ENCODE data around the gene CBLB. TPM values are rescaled to one million over a fixed set of nuclear protein-coding genes. Genes with fewer than 3 reads are reported as not detected.
A peak's percentile ranks its signal among the peaks of the same experiment; 100 is the strongest.

The CBLB gene
- total RNA-seq, 1 donor from 2014 or later, result 5.9 TPM

- no peak for TF ChIP-seq CTCF (conservative IDR thresholded peaks at IDR 0.05; ENCODE audit: low read depth, low read length)
- DNase-seq (ENCODE audit: low read depth), result no peak
- H3K4me3 ChIP-seq (ENCODE audit: low read depth, low read length), result no peak overlapping the region
Measured at GRCh38 chr3:105747696-105748095, 121.1 kb downstream of the CBLB start.

GRCh38 chr3:105747060-105747541 lies 121.7 kb downstream of the CBLB start:
- no peak for TF ChIP-seq CTCF (conservative IDR thresholded peaks at IDR 0.05; ENCODE audit: low read depth, low read length)
- DNase-seq (ENCODE audit: low read depth), result peak; percentile 38
- no peak overlapping the region for H3K4me3 ChIP-seq (ENCODE audit: low read depth, low read length)

GRCh38 chr3:105746231-105746996 lies 122.4 kb downstream of the CBLB start:
- DNase-seq (ENCODE audit: low read depth), result peak; percentile 36
- no peak for TF ChIP-seq CTCF (conservative IDR thresholded peaks at IDR 0.05; ENCODE audit: low read depth, low read length)

GRCh38 chr3:105745046-105745445 lies 123.8 kb downstream of the CBLB start:
- H3K4me3 ChIP-seq (ENCODE audit: low read depth, low read length), result no peak overlapping the region
- DNase-seq (ENCODE audit: low read depth), result no peak
- TF ChIP-seq CTCF (conservative IDR thresholded peaks at IDR 0.05; ENCODE audit: low read depth, low read length), result no peak

More at GRCh38 chr3:105746231-105746996, 122.4 kb downstream of the CBLB start:
- H3K4me3 ChIP-seq (ENCODE audit: low read depth, low read length), result no peak overlapping the region

GRCh38 chr3:105744202-105744601 lies 124.6 kb downstream of the CBLB start:
- no peak overlapping the region for H3K4me3 ChIP-seq (ENCODE audit: low read depth, low read length)
- no peak for TF ChIP-seq CTCF (conservative IDR thresholded peaks at IDR 0.05; ENCODE audit: low read depth, low read length)
- no peak for DNase-seq (ENCODE audit: low read depth)

GRCh38 chr3:105733356-105733755 lies 135.5 kb downstream of the CBLB start:
- TF ChIP-seq CTCF (conservative IDR thresholded peaks at IDR 0.05; ENCODE audit: low read depth, low read length), result no peak
- DNase-seq (ENCODE audit: low read depth), result no peak
- no peak overlapping the region for H3K4me3 ChIP-seq (ENCODE audit: low read depth, low read length)

- no peak for TF ChIP-seq CTCF (conservative IDR thresholded peaks at IDR 0.05; ENCODE audit: low read depth, low read length)
- DNase-seq (ENCODE audit: low read depth), result no peak
- H3K4me3 ChIP-seq (ENCODE audit: low read depth, low read length), result no peak overlapping the region
Measured at GRCh38 chr3:105731686-105732085, 137.1 kb downstream of the CBLB start.
